KMS-11 (cell line): ENCODE data around the gene PCDHB15.
"Not testable (repeated sequence)": the region's sequence is repeated elsewhere in the genome, so short reads cannot be mapped to it uniquely, and the experiment has no call there.

Source experiments
- H2AFZ ChIP-seq: fragments of 200-600 bp; sonication (generic); 2 replicates; pipeline ENCODE4 v1.6.1; 2016; ENCODE audit warnings: antibody characterized with exemption, mixed run types, low read depth
- H3K27ac ChIP-seq: fragments of 200-600 bp; sonication (generic); 2 replicates; pipeline ENCODE4 v1.6.1; 2016; ENCODE audit warnings: mild to moderate bottlenecking, mixed run types
- H3K27me3 ChIP-seq: fragments of 200-600 bp; sonication (generic); 2 replicates; pipeline ENCODE4 v1.6.1; 2017; ENCODE audit warnings: mild to moderate bottlenecking, low read depth, mixed run types, moderate library complexity; ENCODE audit not compliant: insufficient read depth
- H3K36me3 ChIP-seq: fragments of 200-600 bp; sonication (generic); 2 replicates; pipeline ENCODE4 v1.6.1; 2017; ENCODE audit warnings: mild to moderate bottlenecking, mixed run types; ENCODE audit not compliant: insufficient read depth
- H3K4me1 ChIP-seq: fragments of 200-600 bp; sonication (generic); 2 replicates; pipeline ENCODE4 v1.6.1; 2016; ENCODE audit warnings: mild to moderate bottlenecking, low read depth, mixed run types; ENCODE audit not compliant: poor library complexity, severe bottlenecking
- H3K4me2 ChIP-seq: fragments of 200-600 bp; sonication (generic); 2 replicates; pipeline ENCODE4 v1.7.0; 2016; ENCODE audit warnings: mild to moderate bottlenecking, mixed run types
- H3K4me3 ChIP-seq: fragments of 200-600 bp; sonication (generic); IDR thresholded peaks from 2 replicates; pipeline ENCODE4 v1.6.1; 2017; ENCODE audit warnings: low read depth, low read length, mixed read lengths; ENCODE audit not compliant: insufficient read depth
- H3K79me2 ChIP-seq: fragments of 200-600 bp; sonication (generic); 2 replicates; pipeline ENCODE4 v1.6.1; 2016; ENCODE audit warnings: low read depth, mixed run types; ENCODE audit not compliant: insufficient read depth
- H3K9ac ChIP-seq: fragments of 200-600 bp; sonication (generic); 2 replicates; pipeline ENCODE4 v1.6.1; 2016; ENCODE audit warnings: mild to moderate bottlenecking, mixed run types
- H4K20me1 ChIP-seq: fragments of 200-600 bp; sonication (generic); 2 replicates; pipeline ENCODE4 v1.6.1; 2016; ENCODE audit warnings: mild to moderate bottlenecking, mixed run types; ENCODE audit not compliant: insufficient read depth
- TF ChIP-seq, protein P1 (sequence below): fragments of 200-600 bp; sonication (generic); conservative IDR thresholded peaks from 2 replicates; pipeline ENCODE4 v1.6.1; 2017; ENCODE audit warnings: low read depth, mild to moderate bottlenecking, antibody characterized with exemption, low read length, moderate library complexity, mixed read lengths

The PCDHB15 gene

DNA sequence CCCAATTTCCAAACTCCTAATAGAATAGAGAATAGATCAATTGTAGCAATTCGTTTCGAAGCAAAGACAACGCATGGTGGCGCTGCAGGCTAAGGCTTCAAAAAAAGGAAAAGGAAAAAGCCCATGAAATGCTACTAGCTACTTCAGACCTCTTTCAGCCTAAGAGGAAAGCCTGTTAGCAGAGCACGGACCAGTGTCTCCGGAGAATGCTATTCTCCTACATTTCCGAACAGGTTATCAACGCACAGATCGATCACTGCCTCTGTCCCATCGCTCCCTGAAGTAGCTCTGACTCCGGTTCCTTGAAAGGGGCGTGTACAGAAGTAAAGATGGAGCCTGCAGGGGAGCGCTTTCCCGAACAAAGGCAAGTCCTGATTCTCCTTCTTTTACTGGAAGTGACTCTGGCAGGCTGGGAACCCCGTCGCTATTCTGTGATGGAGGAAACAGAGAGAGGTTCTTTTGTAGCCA, at the start of gene PCDHB15:
PCDHB15 (plus strand) TSS at position 146 of the 468 bp plus-strand sequence; CDS start at position 330, 184 bp downstream.
- H3K27ac ChIP-seq = no peak within 1 kb of the TSS
- no peaks in the 10 kb centered on the region for H3K27me3 ChIP-seq
- no peaks in the 10 kb centered on the region for H3K79me2 ChIP-seq
- TF ChIP-seq, protein P1, sequence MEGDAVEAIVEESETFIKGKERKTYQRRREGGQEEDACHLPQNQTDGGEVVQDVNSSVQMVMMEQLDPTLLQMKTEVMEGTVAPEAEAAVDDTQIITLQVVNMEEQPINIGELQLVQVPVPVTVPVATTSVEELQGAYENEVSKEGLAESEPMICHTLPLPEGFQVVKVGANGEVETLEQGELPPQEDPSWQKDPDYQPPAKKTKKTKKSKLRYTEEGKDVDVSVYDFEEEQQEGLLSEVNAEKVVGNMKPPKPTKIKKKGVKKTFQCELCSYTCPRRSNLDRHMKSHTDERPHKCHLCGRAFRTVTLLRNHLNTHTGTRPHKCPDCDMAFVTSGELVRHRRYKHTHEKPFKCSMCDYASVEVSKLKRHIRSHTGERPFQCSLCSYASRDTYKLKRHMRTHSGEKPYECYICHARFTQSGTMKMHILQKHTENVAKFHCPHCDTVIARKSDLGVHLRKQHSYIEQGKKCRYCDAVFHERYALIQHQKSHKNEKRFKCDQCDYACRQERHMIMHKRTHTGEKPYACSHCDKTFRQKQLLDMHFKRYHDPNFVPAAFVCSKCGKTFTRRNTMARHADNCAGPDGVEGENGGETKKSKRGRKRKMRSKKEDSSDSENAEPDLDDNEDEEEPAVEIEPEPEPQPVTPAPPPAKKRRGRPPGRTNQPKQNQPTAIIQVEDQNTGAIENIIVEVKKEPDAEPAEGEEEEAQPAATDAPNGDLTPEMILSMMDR = no peak
- no peak within 1 kb of the TSS for H3K4me2 ChIP-seq
- H3K36me3 ChIP-seq = no peaks in the 10 kb centered on the region
- H4K20me1 ChIP-seq = no peaks in the 10 kb centered on the region
- H3K4me1 ChIP-seq = no peaks in the 10 kb centered on the region
- H3K4me3 ChIP-seq = no peak within 1 kb of the TSS
- H2AFZ ChIP-seq = no peak within 1 kb of the TSS
- H3K9ac ChIP-seq = no peak within 1 kb of the TSS

DNA sequence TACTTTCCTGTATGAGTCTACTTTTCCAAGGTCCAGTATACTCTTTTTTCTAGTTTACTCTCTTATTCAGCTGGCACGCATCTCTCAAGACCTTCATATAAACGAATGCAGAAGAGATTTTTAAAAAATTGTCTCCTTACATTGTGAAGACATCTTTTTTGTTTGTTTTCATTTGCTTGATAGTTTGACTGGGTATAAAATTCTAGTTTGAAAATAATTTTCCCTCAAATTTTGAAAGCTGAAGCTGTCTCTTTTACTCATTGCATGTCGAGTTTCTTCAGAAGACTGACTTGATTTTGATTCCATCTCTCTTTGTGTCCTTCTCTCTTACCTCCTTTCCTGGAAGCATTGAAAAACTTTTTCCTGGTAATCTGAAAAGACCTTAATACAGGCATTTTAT, 48.8 kb upstream of the PCDHB15 start:
- H2AFZ ChIP-seq = no peak overlapping the region
- H3K9ac ChIP-seq = no peak overlapping the region
- H3K4me3 ChIP-seq = no peak overlapping the region
- no peaks in the 10 kb centered on the region for H3K27me3 ChIP-seq
- H3K4me2 ChIP-seq = no peak overlapping the region
- no peaks in the 10 kb centered on the region for H3K79me2 ChIP-seq
- TF ChIP-seq, protein P1 = no peak
- H3K36me3 ChIP-seq = no peaks in the 10 kb centered on the region
- H3K4me1 ChIP-seq = no peaks in the 10 kb centered on the region
- no peaks in the 10 kb centered on the region for H4K20me1 ChIP-seq
- no peak overlapping the region for H3K27ac ChIP-seq

DNA sequence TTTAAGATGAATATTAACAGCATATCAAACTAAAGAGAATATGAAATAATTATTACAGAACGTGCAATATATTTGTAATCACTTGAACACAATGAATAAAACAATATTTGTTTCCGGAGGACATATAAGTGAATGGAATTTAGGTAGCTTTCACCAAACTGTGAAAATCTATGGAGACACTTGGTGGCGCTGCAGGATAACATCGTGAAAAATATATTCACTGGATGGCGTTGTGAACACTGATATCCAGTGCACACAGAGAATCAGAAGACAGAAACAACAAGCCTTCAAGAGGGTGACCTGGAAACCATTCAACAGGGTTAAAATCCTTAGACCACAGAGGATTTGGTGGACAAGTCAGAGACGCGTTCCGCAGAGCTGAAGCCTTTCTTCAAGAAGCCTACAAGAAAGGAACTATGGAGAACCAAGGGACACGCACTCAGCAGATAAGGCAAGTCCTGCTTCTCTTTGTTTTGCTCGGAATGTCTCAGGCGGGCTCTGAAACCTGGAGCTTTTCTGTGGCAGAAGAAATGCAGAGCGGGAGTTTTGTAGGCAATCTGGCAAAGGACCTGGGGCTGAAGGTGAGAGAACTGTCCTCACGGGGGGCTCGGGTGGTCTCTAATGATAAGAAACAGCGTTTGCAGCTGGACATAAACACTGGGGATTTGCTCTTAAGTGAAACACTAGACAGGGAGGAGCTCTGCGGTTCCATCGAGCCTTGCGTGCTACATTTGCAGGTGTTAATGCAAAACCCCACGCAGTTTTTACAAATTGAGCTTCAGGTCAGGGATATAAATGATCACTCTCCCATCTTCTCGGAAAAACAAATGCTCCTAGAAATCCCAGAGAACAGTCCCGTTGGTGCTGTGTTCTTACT, 45.6 kb upstream of the PCDHB15 start, which contains the start of gene PCDHB11:
PCDHB11 (plus strand) TSS at position 269 of the 877 bp plus-strand sequence; CDS start at position 417, 148 bp downstream.
- H3K4me3 ChIP-seq = no peak within 1 kb of the TSS
- TF ChIP-seq, protein P1 = peak; percentile 40; the same call in 1 of the 2 replicates
- H4K20me1 ChIP-seq = no peaks in the 10 kb centered on the region
- no peaks in the 10 kb centered on the region for H3K36me3 ChIP-seq
- no peaks in the 10 kb centered on the region for H3K4me1 ChIP-seq
- H2AFZ ChIP-seq = no peak within 1 kb of the TSS; the same call in 1 of the 2 replicates
- H3K9ac ChIP-seq = no peak within 1 kb of the TSS
- H3K27ac ChIP-seq = no peak within 1 kb of the TSS
- H3K4me2 ChIP-seq = no peak within 1 kb of the TSS
- H3K27me3 ChIP-seq = no peaks in the 10 kb centered on the region
- H3K79me2 ChIP-seq = no peaks in the 10 kb centered on the region

- not testable (repeated sequence) for H3K27me3 ChIP-seq, H3K27ac ChIP-seq, H2AFZ ChIP-seq, H3K36me3 ChIP-seq, H3K4me3 ChIP-seq, H4K20me1 ChIP-seq, H3K79me2 ChIP-seq, H3K4me2 ChIP-seq, H3K4me1 ChIP-seq, H3K9ac ChIP-seq
Measured at GRCh38 chr5:141201126-141201525, 44.1 kb upstream of the PCDHB15 start.

GRCh38 chr5:141201646-141202045, 43.5 kb upstream of the PCDHB15 start:
- H3K4me1 ChIP-seq, H3K9ac ChIP-seq, H2AFZ ChIP-seq, H3K36me3 ChIP-seq, H3K79me2 ChIP-seq, H3K4me3 ChIP-seq, H3K27me3 ChIP-seq, H3K4me2 ChIP-seq, H3K27ac ChIP-seq, H4K20me1 ChIP-seq: not testable (repeated sequence)
